Upper lobe of left lung (tissue), 4 donors: ENCODE results near the gene MSMB.

Experiments
- CTCF ChIP-seq, 6 experiments: fragments of 450-650 bp in 4 of 6; fragments of 200-600 bp in 2 of 6; sonication (generic) in 2 of 6; IDR thresholded peaks; one replicate each; pipeline ENCODE4 v1.5.1; 2016 to 2019; ENCODE audit warnings: antibody characterized with exemption in 6 of 6
- POLR2A ChIP-seq, 4 donors: fragments of 450-650 bp; IDR thresholded peaks; one replicate each; pipeline ENCODE4 v1.5.1; 2016 to 2017; ENCODE audit warnings: antibody characterized with exemption in 4 of 4, mild to moderate bottlenecking in 2 of 4
- POLR2AphosphoS5 ChIP-seq, 2 donors: sonication (generic); formaldehyde crosslinking; IDR thresholded peaks; one replicate each; pipeline ENCODE4 v1.5.1; 2017; ENCODE audit warnings: antibody characterized with exemption in 2 of 2

GRCh38 chr10:46014206-46014605 lies 31.9 kb downstream of the MSMB start:
- TF ChIP-seq CTCF (IDR thresholded peaks at IDR 0.05) (no peak), POLR2A (IDR thresholded peaks at IDR 0.05) (no peak), POLR2AphosphoS5 (IDR thresholded peaks at IDR 0.05) (no peak)
